Measurements from ENCODE around the gene LGALS9B. TPM values are rescaled to one million over a fixed set of nuclear protein-coding genes. Genes with fewer than 3 reads are reported as not detected.
"Not testable (repeated sequence)": the region's sequence is repeated elsewhere in the genome, so short reads cannot be mapped to it uniquely, and the experiment has no call there.

LGALS9B gene
- total and polyA plus RNA-seq, 2 donors (not counting 1 experiment from before 2014, with no cell fraction given): not detected

- not testable (repeated sequence) for H3K4me3 ChIP-seq (replicated peaks in 1 of 4; ENCODE audit: control extremely low read depth in 1 of 4, insufficient read depth in 1 of 4, low read depth in 3 of 4, low read length in 4 of 4); H2AFZ ChIP-seq (ENCODE audit: low read length); H3K4me1 ChIP-seq (ENCODE audit: control insufficient read depth, extremely low read depth, insufficient read depth, low read length); H3K79me2 ChIP-seq (ENCODE audit: control insufficient read depth, insufficient read depth, low read length); H3K36me3 ChIP-seq (ENCODE audit: control insufficient read depth, insufficient read depth, low read length); DNase-seq (ENCODE audit: low read depth in 2 of 2); H3K9ac ChIP-seq (ENCODE audit: insufficient read depth, low read length); H3K27me3 ChIP-seq (ENCODE audit: control insufficient read depth, insufficient read depth, low read length); H3K27ac ChIP-seq (ENCODE audit: insufficient read depth, low read length); H3K4me2 ChIP-seq (ENCODE audit: extremely low read depth, insufficient read depth, low read length); H3K9me3 ChIP-seq (ENCODE audit: control insufficient read depth, insufficient read depth, low read depth, low read length); H4K20me1 ChIP-seq (ENCODE audit: control insufficient read depth, extremely low read depth, insufficient read depth, low read length)
These were observed 22.6 kb downstream of the LGALS9B start for GRCh38 chr17:20444581-20445236.

- H4K20me1 ChIP-seq (ENCODE audit: control insufficient read depth, extremely low read depth, insufficient read depth, low read length); H3K79me2 ChIP-seq (ENCODE audit: control insufficient read depth, insufficient read depth, low read length); H3K27me3 ChIP-seq (ENCODE audit: control insufficient read depth, insufficient read depth, low read length); H3K9ac ChIP-seq (ENCODE audit: insufficient read depth, low read length); H3K4me2 ChIP-seq (ENCODE audit: extremely low read depth, insufficient read depth, low read length); DNase-seq (ENCODE audit: low read depth in 2 of 2); H3K9me3 ChIP-seq (ENCODE audit: control insufficient read depth, insufficient read depth, low read depth, low read length); H3K4me3 ChIP-seq (replicated peaks in 1 of 4; ENCODE audit: control extremely low read depth in 1 of 4, insufficient read depth in 1 of 4, low read depth in 3 of 4, low read length in 4 of 4); H3K4me1 ChIP-seq (ENCODE audit: control insufficient read depth, extremely low read depth, insufficient read depth, low read length); H3K36me3 ChIP-seq (ENCODE audit: control insufficient read depth, insufficient read depth, low read length); H2AFZ ChIP-seq (ENCODE audit: low read length); H3K27ac ChIP-seq (ENCODE audit: insufficient read depth, low read length): not testable (repeated sequence)
These were observed 23.2 kb downstream of the LGALS9B start for GRCh38 chr17:20444173-20444572.

- H2AFZ ChIP-seq (ENCODE audit: low read length); H3K4me1 ChIP-seq (ENCODE audit: control insufficient read depth, extremely low read depth, insufficient read depth, low read length); H3K27ac ChIP-seq (ENCODE audit: insufficient read depth, low read length); H3K27me3 ChIP-seq (ENCODE audit: control insufficient read depth, insufficient read depth, low read length); DNase-seq (ENCODE audit: low read depth in 2 of 2); H3K36me3 ChIP-seq (ENCODE audit: control insufficient read depth, insufficient read depth, low read length); H3K4me2 ChIP-seq (ENCODE audit: extremely low read depth, insufficient read depth, low read length); H3K9me3 ChIP-seq (ENCODE audit: control insufficient read depth, insufficient read depth, low read depth, low read length); H3K9ac ChIP-seq (ENCODE audit: insufficient read depth, low read length); H4K20me1 ChIP-seq (ENCODE audit: control insufficient read depth, extremely low read depth, insufficient read depth, low read length); H3K79me2 ChIP-seq (ENCODE audit: control insufficient read depth, insufficient read depth, low read length); H3K4me3 ChIP-seq (replicated peaks in 1 of 4; ENCODE audit: control extremely low read depth in 1 of 4, insufficient read depth in 1 of 4, low read depth in 3 of 4, low read length in 4 of 4): not testable (repeated sequence)
These were observed 23.7 kb downstream of the LGALS9B start for GRCh38 chr17:20443632-20444031.

DNA sequence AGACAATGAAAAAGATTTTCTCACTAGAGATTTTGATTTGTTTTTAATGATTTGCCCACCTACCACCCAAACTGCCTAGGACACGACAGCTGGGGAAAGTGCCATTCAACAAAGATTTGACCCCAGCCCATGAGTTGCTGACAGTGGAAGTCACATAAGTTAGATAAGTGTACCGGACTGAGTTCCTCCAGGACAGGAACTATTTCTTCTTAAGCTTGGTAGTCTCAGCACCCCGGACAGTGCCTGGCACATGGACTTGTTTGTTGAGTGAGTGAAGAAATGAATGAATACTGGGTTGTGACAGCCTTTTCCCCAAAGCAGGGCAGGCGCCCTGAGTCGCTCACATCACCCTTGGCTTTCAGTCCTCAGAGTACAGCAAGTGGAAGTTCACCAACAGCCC is 26.7 kb downstream of the LGALS9B start:
- not testable (repeated sequence) for H3K9me3 ChIP-seq (ENCODE audit: control insufficient read depth, insufficient read depth, low read depth, low read length); DNase-seq (ENCODE audit: low read depth in 2 of 2); H3K79me2 ChIP-seq (ENCODE audit: control insufficient read depth, insufficient read depth, low read length); H2AFZ ChIP-seq (ENCODE audit: low read length); H3K36me3 ChIP-seq (ENCODE audit: control insufficient read depth, insufficient read depth, low read length); H3K4me2 ChIP-seq (ENCODE audit: extremely low read depth, insufficient read depth, low read length); H3K4me1 ChIP-seq (ENCODE audit: control insufficient read depth, extremely low read depth, insufficient read depth, low read length); H3K9ac ChIP-seq (ENCODE audit: insufficient read depth, low read length); H3K4me3 ChIP-seq (replicated peaks in 1 of 4; ENCODE audit: control extremely low read depth in 1 of 4, insufficient read depth in 1 of 4, low read depth in 3 of 4, low read length in 4 of 4); H3K27ac ChIP-seq (ENCODE audit: insufficient read depth, low read length); H4K20me1 ChIP-seq (ENCODE audit: control insufficient read depth, extremely low read depth, insufficient read depth, low read length); H3K27me3 ChIP-seq (ENCODE audit: control insufficient read depth, insufficient read depth, low read length)

DNA sequence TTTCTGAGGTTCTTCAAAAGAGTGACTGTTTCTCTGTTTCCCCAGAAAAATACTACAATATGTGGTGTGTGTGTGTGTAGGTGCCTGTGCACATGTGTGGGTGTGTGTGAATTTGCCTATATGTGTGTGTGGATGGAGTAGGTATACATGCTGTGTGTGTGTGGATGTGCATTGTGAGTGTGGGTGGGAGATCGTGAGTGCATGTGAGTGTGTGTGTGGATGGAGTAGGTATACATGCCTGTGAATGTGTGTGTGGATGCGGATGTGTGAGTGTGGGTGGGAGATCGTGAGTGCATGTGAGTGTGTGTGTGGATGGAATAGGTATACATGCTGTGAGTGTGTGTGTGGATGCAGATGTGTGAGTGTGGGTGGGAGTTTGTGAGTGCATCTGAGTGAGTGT is 32.2 kb downstream of the LGALS9B start:
- H3K4me2 ChIP-seq (ENCODE audit: extremely low read depth, insufficient read depth, low read length); H3K79me2 ChIP-seq (ENCODE audit: control insufficient read depth, insufficient read depth, low read length); H4K20me1 ChIP-seq (ENCODE audit: control insufficient read depth, extremely low read depth, insufficient read depth, low read length); DNase-seq (ENCODE audit: low read depth in 2 of 2); H3K36me3 ChIP-seq (ENCODE audit: control insufficient read depth, insufficient read depth, low read length); H3K4me3 ChIP-seq (replicated peaks in 1 of 4; ENCODE audit: control extremely low read depth in 1 of 4, insufficient read depth in 1 of 4, low read depth in 3 of 4, low read length in 4 of 4); H2AFZ ChIP-seq (ENCODE audit: low read length); H3K9ac ChIP-seq (ENCODE audit: insufficient read depth, low read length); H3K4me1 ChIP-seq (ENCODE audit: control insufficient read depth, extremely low read depth, insufficient read depth, low read length); H3K9me3 ChIP-seq (ENCODE audit: control insufficient read depth, insufficient read depth, low read depth, low read length); H3K27ac ChIP-seq (ENCODE audit: insufficient read depth, low read length); H3K27me3 ChIP-seq (ENCODE audit: control insufficient read depth, insufficient read depth, low read length): not testable (repeated sequence)

DNA sequence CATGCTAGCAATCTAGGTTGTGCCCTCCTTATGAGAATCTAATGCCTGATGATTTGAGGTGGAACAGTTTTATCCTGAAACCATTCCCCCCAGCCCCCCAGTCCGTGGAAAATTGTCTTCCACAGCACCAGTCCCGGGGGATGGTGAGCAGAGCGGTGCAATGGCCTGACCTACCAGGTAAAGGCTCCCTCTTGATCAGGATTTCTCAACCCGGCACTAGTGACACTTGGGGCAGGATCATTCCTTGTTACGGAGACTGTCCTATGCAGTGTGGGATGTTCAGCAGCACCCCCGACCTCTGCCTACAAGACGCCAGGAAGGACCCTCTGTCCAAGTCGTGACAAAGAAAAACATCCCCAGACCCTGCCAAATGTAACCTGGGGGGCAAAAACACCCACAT is 34.0 kb downstream of the LGALS9B start:
- not testable (repeated sequence) for H3K9ac ChIP-seq (ENCODE audit: insufficient read depth, low read length); H3K4me3 ChIP-seq (replicated peaks in 1 of 4; ENCODE audit: control extremely low read depth in 1 of 4, insufficient read depth in 1 of 4, low read depth in 3 of 4, low read length in 4 of 4); H3K79me2 ChIP-seq (ENCODE audit: control insufficient read depth, insufficient read depth, low read length); H3K9me3 ChIP-seq (ENCODE audit: control insufficient read depth, insufficient read depth, low read depth, low read length); DNase-seq (ENCODE audit: low read depth in 2 of 2); H2AFZ ChIP-seq (ENCODE audit: low read length); H3K4me2 ChIP-seq (ENCODE audit: extremely low read depth, insufficient read depth, low read length); H3K4me1 ChIP-seq (ENCODE audit: control insufficient read depth, extremely low read depth, insufficient read depth, low read length); H3K27ac ChIP-seq (ENCODE audit: insufficient read depth, low read length); H3K27me3 ChIP-seq (ENCODE audit: control insufficient read depth, insufficient read depth, low read length); H3K36me3 ChIP-seq (ENCODE audit: control insufficient read depth, insufficient read depth, low read length); H4K20me1 ChIP-seq (ENCODE audit: control insufficient read depth, extremely low read depth, insufficient read depth, low read length)

DNA sequence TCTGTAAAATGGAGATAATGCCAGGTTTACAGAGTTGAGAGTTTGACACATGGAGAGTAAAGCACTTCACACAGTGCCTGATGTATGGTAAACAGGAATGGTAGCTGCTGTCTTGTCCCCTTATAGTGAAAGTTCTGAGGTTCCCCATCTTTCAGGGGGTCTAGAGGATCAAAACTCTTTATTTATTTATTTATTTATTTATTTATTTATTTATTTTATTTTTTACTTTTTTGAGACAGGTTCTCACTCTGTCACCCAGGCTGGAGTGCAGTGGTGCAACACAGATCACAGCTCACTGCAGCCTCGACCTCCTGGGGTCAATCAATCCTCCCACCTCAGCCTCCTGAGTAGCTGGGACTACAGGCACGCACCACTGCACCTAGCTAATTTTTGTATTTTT is 40.1 kb downstream of the LGALS9B start:
- not testable (repeated sequence) for H3K4me2 ChIP-seq (ENCODE audit: extremely low read depth, insufficient read depth, low read length); H2AFZ ChIP-seq (ENCODE audit: low read length); H3K4me1 ChIP-seq (ENCODE audit: control insufficient read depth, extremely low read depth, insufficient read depth, low read length); H3K79me2 ChIP-seq (ENCODE audit: control insufficient read depth, insufficient read depth, low read length); H3K9me3 ChIP-seq (ENCODE audit: control insufficient read depth, insufficient read depth, low read depth, low read length); H3K4me3 ChIP-seq (replicated peaks in 1 of 4; ENCODE audit: control extremely low read depth in 1 of 4, insufficient read depth in 1 of 4, low read depth in 3 of 4, low read length in 4 of 4); H3K9ac ChIP-seq (ENCODE audit: insufficient read depth, low read length); DNase-seq (ENCODE audit: low read depth in 2 of 2); H3K27me3 ChIP-seq (ENCODE audit: control insufficient read depth, insufficient read depth, low read length); H3K27ac ChIP-seq (ENCODE audit: insufficient read depth, low read length); H4K20me1 ChIP-seq (ENCODE audit: control insufficient read depth, extremely low read depth, insufficient read depth, low read length); H3K36me3 ChIP-seq (ENCODE audit: control insufficient read depth, insufficient read depth, low read length)

Data from fibroblast of lung (primary cell).